ENCODE measurements around the gene ZFP36.

The ZFP36 gene

DNA sequence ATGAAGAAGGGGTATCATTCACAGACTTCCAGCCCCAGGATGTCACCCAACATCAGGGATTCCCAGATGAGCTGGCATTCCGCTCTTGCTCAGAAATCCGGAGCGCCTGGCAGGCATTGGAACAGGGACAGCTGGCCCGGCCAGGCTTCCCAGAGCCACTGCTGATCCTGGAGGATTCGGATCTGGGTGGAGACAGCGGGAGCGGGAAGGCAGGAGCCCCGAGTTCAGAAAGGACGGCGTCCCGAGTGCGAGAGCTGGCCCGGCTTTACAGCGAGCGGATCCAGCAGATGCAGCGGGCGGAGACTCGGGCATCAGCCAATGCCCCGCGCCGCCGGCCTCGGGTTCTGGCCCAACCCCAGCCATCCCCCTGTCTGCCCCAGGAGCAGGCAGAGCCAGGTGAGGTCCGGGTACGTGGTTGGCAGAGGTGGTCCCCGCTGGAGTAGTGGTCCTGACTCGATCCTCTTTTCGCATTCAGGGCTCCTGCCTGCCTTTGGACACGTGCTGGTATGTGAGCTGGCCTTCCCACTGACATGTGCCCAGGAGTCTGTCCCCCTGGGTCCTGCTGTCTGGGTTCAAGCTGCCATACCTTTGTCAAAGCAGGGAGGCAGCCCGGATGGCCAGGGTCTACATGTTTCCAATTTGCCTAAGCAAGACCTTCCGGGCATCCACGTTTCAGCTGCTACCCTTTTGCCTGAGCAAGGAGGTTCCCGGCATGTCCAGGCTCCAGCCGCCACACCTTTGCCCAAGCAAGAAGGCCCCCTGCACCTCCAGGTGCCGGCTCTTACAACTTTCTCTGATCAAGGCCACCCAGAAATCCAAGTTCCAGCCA is 16.8 kb downstream of the ZFP36 start:
- no peak for DNase-seq

DNA sequence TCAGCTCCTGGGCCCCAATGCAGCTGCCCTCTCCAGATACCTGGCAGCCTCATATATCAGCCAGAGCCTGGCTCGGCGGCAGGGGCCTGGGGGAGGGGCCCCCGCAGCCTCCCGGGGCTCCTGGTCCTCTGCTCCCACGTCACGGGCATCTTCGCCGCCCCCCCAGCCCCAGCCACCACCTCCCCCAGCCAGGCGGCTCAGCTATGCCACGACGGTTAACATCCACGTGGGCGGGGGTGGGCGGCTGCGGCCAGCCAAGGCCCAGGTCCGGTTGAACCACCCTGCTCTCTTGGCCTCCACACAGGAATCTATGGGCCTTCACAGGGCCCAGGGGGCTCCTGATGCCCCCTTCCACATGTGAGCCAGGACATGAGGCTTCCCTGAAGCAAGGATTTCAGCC is 18.3 kb downstream of the ZFP36 start:
- no peak for DNase-seq

GRCh38 chr19:39425744-39426143 is 19.1 kb downstream of the ZFP36 start:
- DNase-seq: no peak

GRCh38 chr19:39426170-39426569 is 19.5 kb downstream of the ZFP36 start:
- no peak for DNase-seq

- DNase-seq: no peak
These were observed 21.1 kb downstream of the ZFP36 start for GRCh38 chr19:39427707-39428106.

DNA sequence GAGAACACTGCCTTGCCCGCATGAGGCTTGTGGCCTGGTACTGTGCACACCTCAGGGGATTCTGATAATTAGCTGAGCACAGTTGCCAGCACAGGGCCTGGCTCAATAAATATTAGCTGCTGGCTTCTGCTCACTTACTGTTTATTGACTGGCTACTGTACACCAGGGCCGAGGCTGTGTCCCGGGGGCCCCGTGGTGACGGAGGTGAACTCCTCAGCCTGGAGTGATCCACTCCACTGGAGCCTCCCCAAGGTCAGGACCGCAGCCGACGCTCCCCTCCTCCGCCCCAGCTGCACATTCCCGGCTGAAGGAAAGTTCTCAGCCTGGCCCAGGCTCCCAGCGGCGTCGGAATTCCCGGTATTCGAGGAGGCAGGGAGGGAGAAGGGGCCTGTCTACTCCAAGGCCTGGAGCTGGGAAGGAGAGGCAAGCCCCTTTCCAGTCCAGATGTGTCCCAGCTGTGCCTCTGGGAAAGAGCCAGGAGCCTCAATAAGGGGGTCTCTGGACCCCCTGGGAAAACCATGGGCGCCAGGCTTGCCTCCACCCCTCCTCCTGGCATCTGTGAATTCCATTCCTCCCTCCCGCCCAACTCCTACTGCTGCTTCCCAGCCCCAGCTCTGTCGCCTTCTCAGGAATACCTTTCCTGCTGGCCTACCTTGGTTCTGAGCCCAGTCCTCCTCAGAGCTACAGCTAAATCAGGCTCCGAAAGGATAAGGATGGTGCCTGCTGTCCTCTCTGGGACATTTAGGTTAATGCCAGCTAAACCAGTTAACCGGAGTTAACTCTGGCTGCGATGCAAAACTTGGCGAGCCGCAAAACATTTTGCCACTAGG is 21.9 kb downstream of the ZFP36 start:
- DNase-seq: peak; percentile 86

GRCh38 chr19:39430675-39431593 is 24.3 kb downstream of the ZFP36 start:
- peak; percentile 61 for DNase-seq

DNA sequence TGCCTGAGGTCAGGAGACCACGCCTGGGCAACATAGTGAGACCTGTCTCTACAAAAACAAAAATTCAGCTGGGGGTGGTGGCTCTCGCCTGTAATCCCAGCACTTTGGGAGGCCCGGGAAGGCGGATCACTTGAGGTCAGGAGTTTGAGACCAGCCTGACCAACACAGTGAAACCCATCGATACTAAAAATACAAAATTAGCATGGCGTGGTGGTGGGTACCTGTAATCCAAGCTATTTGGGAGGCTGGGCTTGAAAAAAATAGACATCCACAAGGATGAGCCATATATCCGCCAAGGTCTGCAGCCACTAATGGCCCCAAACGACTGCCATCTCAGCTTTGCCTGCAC is 26.0 kb downstream of the ZFP36 start:
- no peak for DNase-seq

- no peak for DNase-seq
These were observed 26.9 kb downstream of the ZFP36 start for GRCh38 chr19:39433480-39434079.

DNA sequence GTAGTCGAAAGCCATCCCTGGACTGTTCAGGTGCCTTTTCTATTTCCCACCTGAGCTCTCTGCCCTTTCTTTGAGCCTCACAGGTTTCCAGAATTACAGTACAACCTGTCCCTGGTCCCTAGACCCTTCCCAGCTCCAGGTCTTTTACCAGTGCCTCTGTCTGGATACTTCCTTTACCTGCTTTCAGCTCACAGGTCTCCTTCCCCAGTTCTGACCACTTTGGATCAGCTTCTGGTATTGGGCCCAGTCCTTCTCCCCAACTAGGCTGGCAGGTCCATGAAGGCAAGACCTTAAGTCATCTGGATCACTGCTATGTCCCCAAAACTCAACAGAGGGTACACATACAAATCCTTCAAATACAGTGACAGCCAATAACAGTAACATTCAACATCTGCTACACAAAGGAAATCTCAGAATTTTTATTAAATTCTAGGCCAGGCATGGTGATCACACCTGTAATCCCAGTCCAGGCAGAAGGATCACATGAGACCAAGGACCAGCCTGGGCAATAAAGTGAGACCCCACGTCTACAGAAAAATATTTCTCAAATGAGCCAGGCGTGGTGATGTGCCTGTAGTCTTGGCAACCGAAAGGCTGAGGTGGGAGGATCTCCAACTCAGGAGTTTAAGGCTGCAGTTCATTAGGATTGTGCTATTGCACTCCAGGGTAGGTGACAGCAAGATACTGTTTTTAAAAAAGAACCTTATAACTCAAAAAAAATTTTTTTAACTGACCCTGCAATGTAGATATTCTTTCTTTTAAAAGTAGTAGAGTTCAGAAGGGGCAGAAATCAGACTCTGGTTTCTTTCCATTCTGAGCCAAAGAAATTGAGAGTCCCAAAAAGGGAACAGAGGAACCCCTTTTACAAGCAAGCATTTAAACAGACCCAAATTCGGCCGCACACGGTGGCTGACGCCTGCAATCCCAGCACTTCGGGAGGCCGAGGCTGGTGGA is 27.8 kb downstream of the ZFP36 start:
- DNase-seq: no peak

GRCh38 chr19:39435499-39436349 is 29.1 kb downstream of the ZFP36 start, which contains the start of gene RPS16:
TSS of gene RPS16 (minus strand) at chr19:39435949. CDS start at chr19:39435895, 54 bp downstream.
- peak; percentile 94 for DNase-seq

- DNase-seq: no peak
These were observed 29.7 kb downstream of the ZFP36 start for GRCh38 chr19:39436350-39436716.

DNA sequence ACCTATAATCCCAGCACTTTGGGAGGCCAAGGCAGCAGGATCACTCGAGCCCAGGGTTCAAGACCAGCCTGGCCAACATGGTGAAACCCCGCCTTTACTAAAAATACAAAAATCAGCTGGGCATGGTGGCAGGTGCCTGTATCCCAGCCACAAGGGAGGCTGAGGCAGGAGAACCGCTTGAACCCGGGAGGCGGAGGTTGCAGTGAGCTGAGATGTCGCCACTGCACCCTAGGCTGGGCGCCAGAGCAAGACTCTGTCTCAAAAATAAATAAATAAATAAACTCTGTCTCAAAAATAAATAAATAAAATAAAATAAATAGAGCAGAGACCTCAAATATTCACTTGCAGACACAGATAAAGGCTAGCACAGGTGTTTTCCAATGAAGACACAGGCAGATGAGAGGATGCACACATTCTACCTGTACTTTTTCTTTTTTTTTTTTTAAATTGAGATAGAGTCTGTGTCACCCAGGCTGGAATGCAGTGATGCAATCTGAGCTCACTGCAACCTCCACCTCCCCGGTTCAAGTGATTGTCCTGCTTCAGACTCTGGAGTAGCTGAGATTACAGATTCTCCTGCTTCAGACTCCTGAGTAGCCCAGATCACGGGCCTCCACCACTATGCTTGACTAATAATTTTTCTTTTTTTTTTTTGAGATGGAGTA is 31.8 kb downstream of the ZFP36 start:
- peak; percentile 45 for DNase-seq

DNA sequence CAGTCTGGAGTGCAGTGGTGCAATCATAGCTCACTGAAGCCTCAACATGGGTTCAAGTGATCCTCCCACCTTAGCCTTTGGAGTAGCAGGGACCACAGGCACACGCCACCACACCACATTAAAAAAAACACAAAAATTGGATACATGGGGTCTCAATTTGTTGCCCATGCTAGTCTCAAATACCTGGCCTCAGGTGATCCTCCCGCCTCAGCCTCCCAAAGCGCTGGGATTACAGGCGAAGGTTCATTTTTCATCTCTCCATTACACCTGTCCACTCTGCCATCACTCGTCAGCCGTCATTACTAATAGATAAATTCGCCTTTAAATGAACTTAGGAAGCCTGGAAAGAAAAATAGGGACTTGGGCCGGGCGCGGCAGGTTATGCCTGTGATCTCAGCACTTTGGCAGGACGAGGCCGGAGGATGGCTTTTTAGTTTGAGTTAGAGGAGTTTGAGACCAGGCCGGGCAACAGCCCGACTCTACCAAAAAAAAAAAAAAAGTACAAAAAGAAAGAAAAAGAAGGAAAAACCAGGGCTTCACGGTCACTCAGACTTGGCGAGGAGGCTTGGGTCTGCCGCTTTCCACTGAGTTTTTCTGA is 38.0 kb downstream of the ZFP36 start:
- no peak for DNase-seq

- peak; percentile 95 for DNase-seq
These were observed 38.8 kb downstream of the ZFP36 start, which contains the start of gene SUPT5H for GRCh38 chr19:39445196-39446111. TSS of gene SUPT5H (plus strand) at chr19:39445582. CDS start at chr19:39445891, 309 bp downstream.

DNA sequence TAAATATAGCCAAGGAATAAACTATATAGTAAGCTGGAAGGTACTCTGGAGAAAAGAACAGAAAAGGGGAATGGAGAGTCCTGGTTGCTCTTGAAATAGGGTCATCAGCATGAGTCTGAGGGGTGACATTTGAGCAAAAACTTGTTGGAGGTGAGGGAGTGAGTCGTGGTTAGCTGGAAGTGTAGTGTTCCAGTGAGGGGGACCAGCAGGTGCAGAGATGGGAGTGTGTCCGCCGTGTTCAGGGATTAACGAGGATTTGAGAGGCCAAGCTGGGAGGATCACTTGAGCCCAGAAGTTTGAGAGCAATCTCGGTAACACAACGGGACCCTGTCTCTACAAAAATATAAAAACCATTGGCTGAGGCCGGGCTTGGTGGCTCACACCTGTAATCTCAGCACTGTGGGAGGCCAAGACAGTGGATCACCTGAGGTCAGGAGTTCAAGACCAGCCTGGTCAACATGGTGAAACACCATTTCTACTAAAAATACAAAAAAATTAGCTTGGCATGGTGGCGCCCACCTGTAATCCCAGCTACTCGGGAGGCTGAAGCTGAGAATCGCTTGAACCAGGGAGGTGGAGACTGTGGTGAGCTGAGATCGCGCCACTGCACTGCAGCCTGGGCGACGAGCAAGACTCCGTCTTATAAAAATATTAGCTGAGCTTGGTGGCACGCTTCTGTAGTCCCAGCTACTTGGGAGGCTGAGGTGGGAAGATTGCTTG is 39.9 kb downstream of the ZFP36 start:
- DNase-seq: no peak

GRCh38 chr19:39448271-39448670 is 41.6 kb downstream of the ZFP36 start:
- no peak for DNase-seq
